GM19099 (cell line): ENCODE results near the gene RFPL1.
"Not testable (repeated sequence)": the region's sequence is repeated elsewhere in the genome, so short reads cannot be mapped to it uniquely, and the experiment has no call there.

ENCODE experiments used
- POLR2A ChIP-seq: IDR thresholded peaks from 3 replicates; pipeline ENCODE4 v1.6.1; 2011; ENCODE audit warnings: low read depth; ENCODE audit not compliant: insufficient read length; ENCODE audit errors: extremely low read depth

RFPL1 gene

DNA sequence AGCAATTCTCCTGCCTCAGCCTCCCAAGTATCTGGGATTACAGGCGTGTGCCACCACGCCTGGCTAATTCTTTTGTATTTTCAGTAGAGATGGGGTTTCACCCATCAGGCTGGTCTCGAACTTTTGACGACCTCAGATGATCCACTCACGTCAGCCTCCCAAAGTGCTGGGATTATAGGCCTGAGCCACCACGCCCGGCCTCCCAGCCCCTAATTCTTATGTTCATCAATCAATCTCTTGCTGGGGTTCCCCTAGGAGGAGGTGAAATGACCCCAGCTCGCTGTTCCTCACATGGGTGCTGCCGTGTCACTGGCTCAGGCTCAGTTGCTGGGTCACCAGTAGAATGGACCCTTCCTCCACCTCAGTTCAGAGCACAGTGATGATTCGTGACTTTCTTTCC, at the start of gene RFPL1:
RFPL1 (plus strand) TSS at position 301 of the 400 bp plus-strand sequence.
- TF ChIP-seq POLR2A: not testable (repeated sequence)

DNA sequence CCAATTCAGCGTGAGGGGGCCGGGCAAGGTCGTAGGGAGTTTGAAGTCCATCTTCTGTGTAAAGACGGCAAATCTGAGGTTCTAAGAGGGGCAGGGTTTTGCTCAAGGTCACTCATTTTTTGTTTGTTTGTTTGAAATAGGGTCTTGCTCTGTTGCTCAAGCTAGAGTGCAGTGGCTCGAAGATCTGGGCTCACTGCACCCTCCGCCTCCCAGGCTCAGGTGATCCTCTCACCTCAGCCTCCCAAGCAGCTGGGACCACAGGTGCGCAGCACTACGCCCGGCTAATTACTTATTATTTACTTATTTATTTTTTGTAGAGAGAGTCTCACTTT, 49.7 kb upstream of the RFPL1 start:
- TF ChIP-seq POLR2A: no peak

DNA sequence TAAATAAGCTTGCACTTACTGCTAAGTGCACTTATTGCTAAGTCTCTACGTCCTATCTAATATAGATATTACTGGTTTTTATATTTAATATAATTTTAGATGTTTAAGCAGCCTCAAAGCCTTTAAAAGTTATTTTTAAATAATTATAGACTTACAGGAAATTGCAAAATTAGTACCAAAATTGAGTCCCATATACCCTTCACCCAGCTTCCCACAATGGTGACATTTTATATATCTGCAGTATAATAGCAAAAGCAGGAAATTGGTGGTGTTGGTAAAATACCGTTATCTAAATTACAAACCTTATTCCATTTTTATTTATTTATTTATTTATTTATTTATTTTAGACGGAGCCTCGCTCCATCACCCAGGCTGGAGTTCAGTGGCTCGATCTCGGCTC, 48.1 kb upstream of the RFPL1 start:
- no peak for TF ChIP-seq POLR2A

DNA sequence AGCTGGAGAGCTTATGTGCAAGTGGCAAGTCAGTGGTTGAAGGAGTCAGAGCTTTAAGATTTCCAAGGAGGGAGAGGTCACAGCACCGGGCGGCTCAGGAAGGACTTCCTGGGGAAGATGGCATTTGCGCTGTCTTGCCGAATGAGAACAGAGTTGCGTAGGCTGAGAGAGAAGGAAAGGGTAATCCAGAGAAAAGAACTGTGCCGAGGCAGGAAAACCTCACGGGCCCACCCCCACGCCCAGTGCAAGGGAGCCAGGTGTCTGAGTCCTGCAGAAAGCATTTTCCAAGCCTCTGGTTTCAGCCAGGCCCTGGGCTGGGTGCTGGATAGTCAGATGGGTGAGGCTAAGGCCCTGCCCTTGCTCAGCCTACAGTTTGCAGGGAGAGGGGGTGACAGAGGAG, 46.8 kb upstream of the RFPL1 start:
- TF ChIP-seq POLR2A: no peak

DNA sequence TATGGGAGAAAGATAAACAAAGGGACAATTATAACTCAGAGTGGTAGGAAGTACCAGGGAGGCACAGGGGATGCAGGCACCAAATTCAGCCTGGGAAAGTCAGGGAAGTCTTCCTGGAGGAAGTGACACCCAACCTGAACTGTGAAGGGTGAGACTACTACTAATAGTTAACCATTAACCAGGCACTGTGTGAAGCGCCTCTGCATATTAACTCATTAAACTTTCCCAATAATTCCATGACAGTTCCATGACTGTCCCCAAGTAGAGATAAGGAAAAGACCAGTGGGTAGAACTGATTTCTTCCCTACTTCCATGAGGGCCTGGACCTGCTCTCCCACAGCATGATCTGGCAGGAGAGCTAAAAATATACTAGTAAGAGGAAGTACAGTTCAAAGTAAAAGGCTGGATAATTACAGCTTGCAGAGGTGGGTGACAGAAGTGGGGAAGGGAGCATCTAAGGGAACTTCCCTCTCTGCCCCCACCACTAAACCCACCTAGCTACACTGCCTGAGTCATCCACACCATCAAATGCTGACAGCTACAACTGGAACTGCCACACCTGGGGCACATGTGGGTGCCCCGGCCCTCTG, 45.3 kb upstream of the RFPL1 start:
- no peak for TF ChIP-seq POLR2A

DNA sequence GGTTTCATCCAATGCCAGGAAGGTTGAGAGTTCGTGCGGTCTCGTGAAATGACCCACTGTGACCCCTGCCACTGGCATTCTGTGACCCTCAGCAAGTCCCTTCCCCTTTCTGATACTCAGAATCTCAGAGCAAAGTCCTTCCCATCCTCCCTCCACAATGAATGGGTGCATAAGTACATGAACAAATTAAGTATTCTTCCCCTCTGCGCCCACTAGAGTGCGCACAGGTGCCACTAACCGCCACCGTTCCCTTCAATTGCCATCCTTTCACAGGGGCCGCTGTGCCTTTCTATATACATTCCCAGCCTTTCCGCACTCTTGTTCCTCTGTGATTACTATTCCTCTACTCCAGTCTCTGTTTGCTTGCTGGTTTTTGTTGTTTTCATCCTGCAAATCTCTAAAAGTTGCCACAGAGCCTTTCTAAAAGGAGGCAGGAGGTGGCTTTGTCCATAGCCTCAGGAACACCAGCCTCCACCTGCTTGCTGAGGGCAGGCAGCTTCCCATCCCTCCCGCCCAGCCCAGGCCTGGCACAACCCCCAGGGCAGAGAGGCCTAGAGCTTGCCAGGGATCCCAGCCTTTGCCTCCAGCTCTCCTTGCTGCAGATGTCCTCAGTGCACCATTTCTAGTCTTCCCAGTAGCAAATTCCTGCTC, 43.3 kb upstream of the RFPL1 start:
- no peak for TF ChIP-seq POLR2A

DNA sequence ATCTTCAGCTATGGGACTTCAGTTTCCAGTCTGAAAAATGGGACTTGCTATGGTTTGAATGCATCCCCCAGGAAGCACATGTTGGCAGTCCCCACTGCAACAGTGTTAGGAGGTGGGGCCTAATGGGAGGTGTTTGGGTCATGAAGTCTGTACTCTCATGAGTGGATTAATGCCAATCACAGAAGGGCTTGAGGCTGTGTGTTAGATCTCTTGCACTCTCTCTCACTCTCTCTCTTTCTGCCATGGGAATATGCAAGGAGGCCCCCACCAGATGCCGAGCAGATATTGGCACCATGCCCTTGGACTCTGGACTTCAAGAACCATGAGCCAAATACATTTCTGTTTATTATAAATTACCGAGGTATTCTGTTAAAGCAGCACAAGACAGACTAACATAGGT, 42.3 kb upstream of the RFPL1 start:
- TF ChIP-seq POLR2A: no peak

DNA sequence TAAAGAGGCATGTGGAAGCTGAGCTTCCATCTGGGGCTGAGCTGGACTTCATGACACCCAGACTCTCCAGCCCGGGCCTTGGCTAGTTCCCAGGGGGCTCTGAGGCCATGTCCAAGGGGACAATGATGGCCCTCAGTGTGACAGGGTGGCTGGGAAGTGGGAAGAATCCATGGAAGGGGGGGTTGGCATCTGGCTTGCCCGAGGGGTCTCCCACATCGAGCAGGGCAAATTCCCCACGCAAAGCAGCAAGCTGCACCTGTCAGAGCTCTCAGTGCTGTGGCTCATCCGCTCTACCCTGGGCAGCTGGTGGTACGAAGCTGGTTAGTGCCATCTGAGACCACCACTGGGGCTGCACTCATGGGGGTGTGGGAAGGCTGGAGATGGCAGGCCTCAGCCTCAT, 40.6 kb upstream of the RFPL1 start:
- TF ChIP-seq POLR2A: no peak

DNA sequence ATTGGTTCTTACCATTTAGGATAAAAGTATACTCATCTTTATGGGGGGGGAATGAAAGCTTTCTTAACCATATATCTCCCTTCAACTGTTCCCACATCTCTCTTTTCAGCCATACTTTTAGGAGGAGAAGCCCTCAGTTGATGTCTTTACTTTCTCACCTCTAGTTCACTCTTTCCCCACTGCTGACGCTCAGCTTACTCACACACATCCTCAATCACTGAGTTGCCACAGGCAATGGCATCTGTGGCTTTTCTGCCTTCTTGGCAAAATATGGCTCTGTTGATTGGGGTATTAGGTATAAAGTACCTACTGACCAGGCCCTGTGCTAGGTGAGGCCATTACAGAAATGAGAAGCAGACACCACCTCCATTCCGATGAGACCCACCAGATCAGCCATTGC, 37.8 kb upstream of the RFPL1 start:
- TF ChIP-seq POLR2A: no peak

DNA sequence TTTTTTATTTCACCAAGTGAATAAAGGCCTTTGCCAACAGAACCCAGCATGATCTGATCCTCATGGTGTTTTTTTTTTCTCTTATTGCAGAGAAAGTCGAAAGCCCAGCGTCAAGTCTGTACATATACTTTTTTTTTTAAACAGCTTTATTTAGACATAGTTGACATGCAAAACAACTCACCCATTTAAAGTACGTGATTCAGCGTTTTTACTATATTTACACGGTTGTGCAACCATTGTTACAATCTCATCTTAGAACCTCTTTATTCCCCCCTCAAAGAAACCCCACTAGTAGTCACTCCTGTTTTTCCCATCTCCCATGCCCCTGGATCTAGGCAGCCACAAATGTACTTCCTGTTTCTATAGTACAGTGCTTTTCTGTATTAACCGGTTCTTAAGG, 29.4 kb upstream of the RFPL1 start:
- no peak for TF ChIP-seq POLR2A

DNA sequence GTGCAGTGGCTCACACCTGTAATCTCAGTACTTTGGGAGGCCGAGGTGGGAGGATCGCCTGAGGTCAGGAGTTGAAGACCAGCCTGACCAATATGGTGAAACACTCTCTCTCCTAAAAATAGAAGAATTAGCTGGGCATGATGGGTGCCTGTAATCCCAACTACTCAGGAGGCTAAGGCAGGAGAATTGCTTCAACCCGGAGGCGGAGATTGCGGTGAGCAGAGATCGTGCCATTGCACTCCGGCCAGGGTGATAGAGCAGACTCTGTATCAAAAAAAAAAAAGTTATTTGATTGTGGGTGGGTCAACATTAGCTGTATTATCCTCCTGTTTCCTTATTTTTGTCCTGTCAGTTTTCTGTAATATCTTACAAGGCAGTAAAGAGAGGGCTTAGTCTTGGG, 11.9 kb upstream of the RFPL1 start:
- TF ChIP-seq POLR2A: no peak

DNA sequence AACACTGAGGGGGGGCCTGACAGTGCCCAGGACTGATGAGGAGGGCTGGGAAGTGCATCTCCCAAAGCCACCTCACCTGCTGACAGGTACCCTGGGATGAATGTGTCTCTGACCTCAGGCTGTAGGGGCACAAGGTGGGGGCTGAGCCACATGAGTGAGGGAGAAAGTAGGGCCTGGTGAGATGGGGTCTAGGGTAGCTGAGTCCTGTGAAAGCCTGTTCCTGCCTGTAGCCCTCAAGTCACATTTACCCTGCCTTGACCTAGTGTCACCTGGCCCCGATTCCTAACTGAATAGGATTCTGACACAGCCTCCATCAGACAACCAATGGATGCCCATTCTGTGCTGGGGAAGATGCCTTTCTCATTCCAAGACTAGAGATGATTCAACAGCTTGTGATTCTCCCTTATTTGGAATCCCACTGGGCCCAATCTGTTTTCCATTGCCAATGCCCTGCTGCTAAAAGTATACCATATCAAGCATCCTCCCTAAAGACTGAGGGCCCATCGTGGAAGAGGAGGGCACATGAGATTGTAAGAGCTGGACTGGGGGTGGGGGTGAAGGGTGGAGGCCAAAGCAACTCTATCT, 11.1 kb upstream of the RFPL1 start:
- no peak for TF ChIP-seq POLR2A

DNA sequence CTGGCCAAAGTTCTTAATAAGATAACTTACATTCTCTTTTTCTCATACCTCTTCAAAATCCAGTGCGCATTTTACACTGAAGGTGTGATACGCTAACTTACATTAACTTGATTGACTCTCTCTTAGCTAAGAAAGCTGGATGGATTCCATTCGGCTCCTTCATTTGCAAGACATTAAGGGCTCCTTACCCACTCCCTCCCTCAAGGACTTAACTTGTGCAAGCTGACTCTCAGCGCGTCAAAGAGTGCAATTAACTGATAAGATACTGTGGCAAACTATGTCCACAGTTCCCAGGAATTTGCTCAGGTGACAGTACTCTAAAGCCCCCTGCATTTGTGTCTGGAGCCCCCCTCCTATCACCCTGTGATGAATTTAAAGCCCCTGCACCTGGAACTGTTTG, 6.4 kb upstream of the RFPL1 start:
- TF ChIP-seq POLR2A: no peak

DNA sequence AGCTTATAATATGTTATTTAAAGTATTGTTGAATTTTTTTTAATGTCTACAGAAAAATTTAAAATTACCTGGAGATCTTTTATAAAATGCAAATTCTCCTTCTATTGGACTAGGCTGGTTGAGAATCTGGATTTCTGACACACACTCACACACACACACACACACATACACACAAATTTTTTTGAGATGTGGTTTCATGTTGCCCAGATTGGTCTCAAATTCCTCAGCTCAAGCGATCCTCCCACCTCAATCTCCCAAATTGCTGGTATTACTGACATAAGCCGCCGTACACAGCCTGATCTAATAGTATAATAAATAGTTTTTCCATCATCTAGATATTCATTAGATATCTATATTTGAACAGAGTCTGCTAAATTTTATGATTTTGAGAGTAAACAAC, 4.5 kb upstream of the RFPL1 start:
- no peak for TF ChIP-seq POLR2A

DNA sequence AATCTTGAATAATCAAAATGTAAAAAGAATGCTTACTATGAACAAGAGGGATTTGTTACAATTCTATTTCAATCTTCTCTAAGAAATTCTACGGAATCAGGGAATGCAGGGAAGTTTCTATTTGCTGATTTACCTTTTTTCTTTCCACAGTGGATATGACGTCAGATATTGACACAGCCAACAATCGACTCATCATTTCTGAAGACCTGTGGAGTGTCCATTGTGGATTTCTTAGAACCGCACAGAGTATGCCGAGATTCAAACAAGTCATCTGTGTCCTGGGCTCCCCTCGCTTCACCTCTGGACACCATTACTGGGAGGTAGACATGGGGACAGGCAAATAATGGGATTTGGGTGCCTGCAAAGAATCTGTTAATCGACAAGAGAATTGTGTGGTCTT, 4.1 kb upstream of the RFPL1 start:
- no peak for TF ChIP-seq POLR2A

DNA sequence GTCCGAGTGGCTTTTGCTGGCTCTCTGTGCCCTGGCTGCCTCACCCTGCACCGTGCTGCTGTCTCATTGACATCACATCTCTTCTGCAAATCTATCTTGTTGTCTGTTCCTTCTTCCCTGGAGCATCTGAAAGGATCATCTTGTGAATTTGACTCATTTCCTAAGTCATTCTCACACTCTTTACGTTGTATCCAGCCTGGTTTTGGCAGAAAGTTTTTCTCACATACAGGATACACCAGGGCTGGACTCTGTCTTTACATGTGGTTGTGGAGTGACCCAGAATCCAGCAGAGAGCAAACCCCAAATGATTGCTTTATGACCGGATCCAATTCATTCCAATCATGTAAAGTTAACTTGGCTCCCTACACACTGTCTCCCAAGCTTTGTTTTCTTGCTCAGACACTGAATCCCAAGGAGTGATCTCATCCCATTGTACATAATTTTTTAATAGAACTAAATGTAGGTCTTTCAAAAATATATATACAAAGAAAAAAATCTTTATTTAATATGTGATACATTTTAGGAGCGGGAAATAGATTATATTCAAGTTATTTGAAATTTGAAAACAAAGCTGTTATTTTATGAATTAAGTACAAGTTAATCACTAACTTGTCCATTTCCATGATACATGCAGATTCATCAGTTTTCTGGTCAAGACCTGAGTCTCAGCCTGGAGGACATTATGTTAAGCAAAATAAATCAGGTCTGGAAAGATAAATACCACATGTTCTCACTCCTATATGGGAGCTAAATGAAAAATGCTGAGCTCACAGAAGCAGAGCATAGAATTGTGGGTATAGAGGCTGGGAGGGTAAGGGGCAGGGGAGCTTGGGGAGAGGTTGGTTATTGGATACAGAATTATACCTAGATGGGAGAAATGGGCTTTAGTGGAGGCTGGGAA, 2.9 kb upstream of the RFPL1 start:
- no peak for TF ChIP-seq POLR2A
